ENCODE results near the gene PHOX2B. TPM values are rescaled to one million over a fixed set of nuclear protein-coding genes. Genes with fewer than 3 reads are reported as not detected.

PHOX2B gene
- polyA plus RNA-seq, 1 of the 3 experiments (the other 2 are of a cell fraction) = 0.95 TPM

- Histone ChIP-seq H3K9me2 (no peaks in the 10 kb centered on the region), H3K27ac (ENCODE audit: low read depth in 2 of 2, low read length in 1 of 2) (no peak overlapping the region), H3K27me3 (ENCODE audit: insufficient read depth) (peaks cover under 1% of the 10 kb centered on the region; the same call in 1 of the 2 replicates), H3K36me3 (replicated peaks in 1 of 2; ENCODE audit: control insufficient read depth in 1 of 2, insufficient read depth in 2 of 2, low read length in 1 of 2) (no peaks in the 10 kb centered on the region), H3K9ac (no peak overlapping the region), H3K4me3 (ENCODE audit: low read depth in 2 of 2, low read length in 1 of 2) (no peak overlapping the region), H3K4me2 (no peak overlapping the region), H3K79me2 (ENCODE audit: insufficient read depth) (no peaks in the 10 kb centered on the region), H4K20me1 (ENCODE audit: insufficient read depth) (no peaks in the 10 kb centered on the region), H3K4me1 (ENCODE audit: control insufficient read depth in 1 of 2, insufficient read depth in 2 of 2, low read depth in 1 of 2, low read length in 1 of 2) (no peaks in the 10 kb centered on the region; a peak in 2 of 4 replicates), H3K9me3 (no peaks in the 10 kb centered on the region), H2AFZ (ENCODE audit: low read depth) (no peak overlapping the region), H3F3A (replicated peaks; ENCODE audit: insufficient read depth) (no peaks in the 10 kb centered on the region)
- TF ChIP-seq FOSL2 (IDR thresholded peaks at IDR 0.05; ENCODE audit: borderline replicate concordance, low read depth) (no peak), IRF3 (IDR thresholded peaks at IDR 0.05; ENCODE audit: low read depth, low read length) (no peak), JUND (IDR thresholded peaks at IDR 0.05) (no peak), POLR2AphosphoS5 (IDR thresholded peaks at IDR 0.05; ENCODE audit: low read depth, low read length) (no peak), MXI1 (IDR thresholded peaks at IDR 0.05; ENCODE audit: low read depth, low read length) (no peak), USF1 (IDR thresholded peaks at IDR 0.05; ENCODE audit: borderline replicate concordance, low read depth) (no peak), GATA2 (CRISPR knock-in tag; IDR thresholded peaks at IDR 0.05) (no peak), FOXJ3 (CRISPR knock-in tag; IDR thresholded peaks at IDR 0.05) (no peak), TEAD4 (IDR thresholded peaks at IDR 0.05; ENCODE audit: borderline replicate concordance, insufficient read depth) (no peak), EP300 (IDR thresholded peaks at IDR 0.05; ENCODE audit: borderline replicate concordance in 1 of 2, low read depth in 1 of 2, low read length in 1 of 2) (no peak)
- TF ChIP-seq, protein P1, sequence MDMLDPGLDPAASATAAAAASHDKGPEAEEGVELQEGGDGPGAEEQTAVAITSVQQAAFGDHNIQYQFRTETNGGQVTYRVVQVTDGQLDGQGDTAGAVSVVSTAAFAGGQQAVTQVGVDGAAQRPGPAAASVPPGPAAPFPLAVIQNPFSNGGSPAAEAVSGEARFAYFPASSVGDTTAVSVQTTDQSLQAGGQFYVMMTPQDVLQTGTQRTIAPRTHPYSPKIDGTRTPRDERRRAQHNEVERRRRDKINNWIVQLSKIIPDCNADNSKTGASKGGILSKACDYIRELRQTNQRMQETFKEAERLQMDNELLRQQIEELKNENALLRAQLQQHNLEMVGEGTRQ (IDR thresholded peaks at IDR 0.05; ENCODE audit: borderline replicate concordance, low read depth, low read length) = no peak
- TF ChIP-seq, protein P2, sequence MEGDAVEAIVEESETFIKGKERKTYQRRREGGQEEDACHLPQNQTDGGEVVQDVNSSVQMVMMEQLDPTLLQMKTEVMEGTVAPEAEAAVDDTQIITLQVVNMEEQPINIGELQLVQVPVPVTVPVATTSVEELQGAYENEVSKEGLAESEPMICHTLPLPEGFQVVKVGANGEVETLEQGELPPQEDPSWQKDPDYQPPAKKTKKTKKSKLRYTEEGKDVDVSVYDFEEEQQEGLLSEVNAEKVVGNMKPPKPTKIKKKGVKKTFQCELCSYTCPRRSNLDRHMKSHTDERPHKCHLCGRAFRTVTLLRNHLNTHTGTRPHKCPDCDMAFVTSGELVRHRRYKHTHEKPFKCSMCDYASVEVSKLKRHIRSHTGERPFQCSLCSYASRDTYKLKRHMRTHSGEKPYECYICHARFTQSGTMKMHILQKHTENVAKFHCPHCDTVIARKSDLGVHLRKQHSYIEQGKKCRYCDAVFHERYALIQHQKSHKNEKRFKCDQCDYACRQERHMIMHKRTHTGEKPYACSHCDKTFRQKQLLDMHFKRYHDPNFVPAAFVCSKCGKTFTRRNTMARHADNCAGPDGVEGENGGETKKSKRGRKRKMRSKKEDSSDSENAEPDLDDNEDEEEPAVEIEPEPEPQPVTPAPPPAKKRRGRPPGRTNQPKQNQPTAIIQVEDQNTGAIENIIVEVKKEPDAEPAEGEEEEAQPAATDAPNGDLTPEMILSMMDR (IDR thresholded peaks at IDR 0.05) = no peak
- ChIA-PET CTCF (no interaction called here), POLR2A (no interaction called here)
- 42% methylated on average over 1 of the region's 1 CpG for WGBS (ENCODE audit: low lambda C conversion rate)
- no peak for DNase-seq
Observed at GRCh38 chr4:41713768-41714167, 34.8 kb downstream of the PHOX2B start.

DNA sequence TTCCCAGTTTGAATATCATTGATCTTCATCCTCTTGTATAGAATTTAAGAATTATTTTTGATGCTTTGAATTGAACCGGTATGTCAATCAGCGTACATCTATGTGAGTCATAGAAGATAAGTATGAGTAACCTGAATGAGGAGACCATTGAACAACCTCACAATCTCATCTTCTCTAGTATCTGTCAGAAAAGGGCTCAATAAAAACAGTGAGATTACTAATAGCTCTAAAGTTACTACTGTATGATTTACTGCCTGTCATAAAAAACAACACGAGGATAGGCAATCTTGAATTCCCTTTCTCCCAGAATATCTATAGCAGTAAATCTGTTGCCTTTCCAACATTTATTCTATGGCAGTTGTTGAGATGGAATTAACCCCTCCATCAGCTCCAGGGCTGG lies 36.1 kb downstream of the PHOX2B start:
- ChIA-PET POLR2A (no interaction called here), CTCF (no interaction called here)
- H3K4me1 ChIP-seq (ENCODE audit: control insufficient read depth in 1 of 2, insufficient read depth in 2 of 2, low read depth in 1 of 2, low read length in 1 of 2) = peaks cover 0 to 4% of the 10 kb centered on the region in 2 experiments; a peak in 2 of 4 replicates
- TF ChIP-seq PBX3 (IDR thresholded peaks at IDR 0.05) (no peak), USF1 (IDR thresholded peaks at IDR 0.05; ENCODE audit: borderline replicate concordance, low read depth) (no peak), FOXJ3 (CRISPR knock-in tag; IDR thresholded peaks at IDR 0.05) (no peak), FOSL2 (IDR thresholded peaks at IDR 0.05; ENCODE audit: borderline replicate concordance, low read depth) (no peak), GABPA (IDR thresholded peaks at IDR 0.05; ENCODE audit: low read depth) (no peak), EZH2phosphoT487 (IDR thresholded peaks at IDR 0.05; ENCODE audit: borderline replicate concordance, low read depth) (no peak), TAF1 (IDR thresholded peaks at IDR 0.05; ENCODE audit: borderline replicate concordance, low read depth, low read length) (no peak), MEF2A (IDR thresholded peaks at IDR 0.05; ENCODE audit: borderline replicate concordance, low read depth) (no peak), ELF1 (IDR thresholded peaks at IDR 0.05) (no peak)
- TF ChIP-seq, protein P1 (IDR thresholded peaks at IDR 0.05; ENCODE audit: borderline replicate concordance, low read depth, low read length) = no peak

More for the DNA sequence above, 36.1 kb downstream of the PHOX2B start:
- Histone ChIP-seq H2AFZ (ENCODE audit: low read depth) (no peak overlapping the region), H3K9me2 (no peaks in the 10 kb centered on the region), H3K79me2 (ENCODE audit: insufficient read depth) (no peaks in the 10 kb centered on the region), H4K20me1 (ENCODE audit: insufficient read depth) (no peaks in the 10 kb centered on the region), H3F3A (replicated peaks; ENCODE audit: insufficient read depth) (no peaks in the 10 kb centered on the region), H3K27ac (ENCODE audit: low read depth in 2 of 2, low read length in 1 of 2) (no peak overlapping the region), H3K27me3 (ENCODE audit: insufficient read depth) (peaks cover 6% of the 10 kb centered on the region; the same call in 1 of the 2 replicates), H3K4me3 (ENCODE audit: low read depth in 2 of 2, low read length in 1 of 2) (no peak overlapping the region), H3K9ac (no peak overlapping the region), H3K4me2 (no peak overlapping the region), H3K9me3 (no peaks in the 10 kb centered on the region), H3K36me3 (replicated peaks in 1 of 2; ENCODE audit: control insufficient read depth in 1 of 2, insufficient read depth in 2 of 2, low read length in 1 of 2) (no peaks in the 10 kb centered on the region)
- DNase-seq = no peak
- WGBS (ENCODE audit: low lambda C conversion rate) = 60% methylated on average over 3 of the region's 3 CpGs

Measured in SK-N-SH (cell line).